Breast epithelium (tissue), 4 donors: ENCODE results near the gene EIF5. TPM values are rescaled to one million over a fixed set of nuclear protein-coding genes. Genes with fewer than 3 reads are reported as not detected.

ENCODE experiments used
- DNase-seq, 2 donors: peaks; one replicate each; pipeline ENCODE4 v3.0.0-alpha.2; 2019; ENCODE audit warnings: low spot score in 2 of 2
- H3K27ac ChIP-seq, 2 donors: fragments of 200-600 bp; sonication (generic) in 1 of 2; one replicate each; pipeline ENCODE4 v1.5.1; 2016 to 2019; ENCODE audit warnings: mild to moderate bottlenecking in 1 of 2
- H3K27me3 ChIP-seq, 2 donors: fragments of 200-600 bp; sonication (generic) in 1 of 2; one replicate each; pipeline versions ENCODE4 v1.5.1 to v1.6.0; 2017 to 2019; ENCODE audit warnings: control low read depth in 1 of 2, mild to moderate bottlenecking in 1 of 2
- H3K36me3 ChIP-seq: fragments of 200-600 bp; one replicate; pipeline ENCODE4 v1.5.1; 2019
- H3K4me1 ChIP-seq, 2 donors: fragments of 200-600 bp; sonication (generic); one replicate each; pipeline ENCODE4 v1.5.1; 2016 to 2019; ENCODE audit warnings: control low read depth in 1 of 2
- H3K4me3 ChIP-seq, 3 donors: fragments of 200-600 bp; sonication (generic); 1 replicate in 2 of 3; 2 replicates in 1 of 3; pipeline ENCODE4 v1.5.1; 2016 to 2019; ENCODE audit warnings: mild to moderate bottlenecking in 3 of 3, moderate library complexity in 2 of 3
- H3K9me3 ChIP-seq, 2 donors: fragments of 200-600 bp; sonication (generic) in 1 of 2; one replicate each; pipeline ENCODE4 v1.5.1; 2016 to 2019; ENCODE audit warnings: control low read depth in 1 of 2
- CTCF ChIP-seq, 3 donors: fragments of 450-650 bp; IDR thresholded peaks; one replicate each; pipeline ENCODE4 v1.5.1; 2016 to 2017; ENCODE audit warnings: antibody characterized with exemption in 3 of 3, mild to moderate bottlenecking in 3 of 3, moderate library complexity in 3 of 3
- POLR2A ChIP-seq: fragments of 450-650 bp; IDR thresholded peaks from one replicate; pipeline ENCODE4 v1.6.1; 2016; ENCODE audit warnings: antibody characterized with exemption, mild to moderate bottlenecking, moderate library complexity
- POLR2AphosphoS5 ChIP-seq, 3 donors: sonication (generic); formaldehyde crosslinking; IDR thresholded peaks; one replicate each; pipeline ENCODE4 v1.6.1; 2017; ENCODE audit warnings: antibody characterized with exemption in 3 of 3
- intact Hi-C: fragments of 100-400 bp; cut with DNase I; formaldehyde crosslinking; loops from one replicate; pipeline ENCODE4 v1.15.1; 2023; ENCODE audit warnings: low total_unique reads
- total RNA-seq, 3 donors: library from RNA; depleted of rRNA; stranded (reverse); fragments of >200 nt; gene quantifications; one replicate each; pipeline ENCODE4 v1.1.0, GENCODE V29; 2016

The EIF5 gene
- total RNA-seq, 3 donors from 2014 or later, result 143 to 254 (median 150) TPM

- Histone ChIP-seq H3K4me1 (peaks cover 0 to 8% of the 10 kb centered on the region in 2 donors), H3K9me3 (no peaks in the 10 kb centered on the region), H3K27me3 (no peaks in the 10 kb centered on the region), H3K4me3 (no peak overlapping the region), H3K27ac (no peak overlapping the region), H3K36me3 (peaks cover 21% of the 10 kb centered on the region)
- intact Hi-C loops, result no loop called here
- no peak for TF ChIP-seq CTCF (IDR thresholded peaks at IDR 0.05)
- no peak for TF ChIP-seq POLR2A
- no peak for TF ChIP-seq POLR2AphosphoS5 (IDR thresholded peaks at IDR 0.05)
- no peak for DNase-seq
Observed at GRCh38 chr14:103340480-103341212, 6.6 kb downstream of the EIF5 start.

GRCh38 chr14:103341250-103342129 is 7.5 kb downstream of the EIF5 start:
- Histone ChIP-seq H3K9me3 (no peaks in the 10 kb centered on the region), H3K4me3 (no peak overlapping the region), H3K27ac (no peak overlapping the region), H3K4me1 (no peaks in the 10 kb centered on the region), H3K27me3 (no peaks in the 10 kb centered on the region), H3K36me3 (peaks cover 21% of the 10 kb centered on the region)
- intact Hi-C loops, result no loop called here
- DNase-seq, result no peak
- TF ChIP-seq POLR2A, result no peak

- DNase-seq, result no peak
- H3K27me3 ChIP-seq, result no peaks in the 10 kb centered on the region
- H3K9me3 ChIP-seq, result no peaks in the 10 kb centered on the region
- TF ChIP-seq POLR2A (no peak), POLR2AphosphoS5 (IDR thresholded peaks at IDR 0.05) (no peak), CTCF (IDR thresholded peaks at IDR 0.05) (no peak)
- intact Hi-C loops, result no loop called here
- H3K4me3 ChIP-seq, result no peak overlapping the region
- peaks cover 10% of the 10 kb centered on the region for H3K36me3 ChIP-seq
- no peak overlapping the region for H3K27ac ChIP-seq
- H3K4me1 ChIP-seq, result no peaks in the 10 kb centered on the region
Observed at GRCh38 chr14:103343164-103343879, 9.3 kb downstream of the EIF5 start.

- Histone ChIP-seq H3K4me3 (no peak overlapping the region), H3K9me3 (no peaks in the 10 kb centered on the region), H3K27me3 (no peaks in the 10 kb centered on the region), H3K27ac (no peak overlapping the region), H3K4me1 (no peaks in the 10 kb centered on the region), H3K36me3 (peaks cover 2% of the 10 kb centered on the region)
- TF ChIP-seq POLR2A (no peak), CTCF (IDR thresholded peaks at IDR 0.05) (no peak), POLR2AphosphoS5 (IDR thresholded peaks at IDR 0.05) (no peak)
- intact Hi-C loops, result no loop called here
- DNase-seq, result no peak
Observed at GRCh38 chr14:103343905-103344797, 10.1 kb downstream of the EIF5 start.

GRCh38 chr14:103346286-103346685 is 12.2 kb downstream of the EIF5 start:
- no peaks in the 10 kb centered on the region for H3K9me3 ChIP-seq
- H3K4me1 ChIP-seq, result no peaks in the 10 kb centered on the region
- no peaks in the 10 kb centered on the region for H3K27me3 ChIP-seq
- H3K4me3 ChIP-seq, result no peak overlapping the region
- DNase-seq, result no peak
- intact Hi-C loops, result no loop called here
- H3K27ac ChIP-seq, result no peak overlapping the region
- no peaks in the 10 kb centered on the region for H3K36me3 ChIP-seq
- TF ChIP-seq POLR2AphosphoS5 (IDR thresholded peaks at IDR 0.05), result no peak
- TF ChIP-seq POLR2A, result no peak
- TF ChIP-seq CTCF (IDR thresholded peaks at IDR 0.05), result no peak
